ENCODE results near the gene BLOC1S3. TPM values are rescaled to one million over a fixed set of nuclear protein-coding genes. Genes with fewer than 3 reads are reported as not detected.
A peak's percentile ranks its signal among the peaks of the same experiment; 100 is the strongest.

The BLOC1S3 gene
- total RNA-seq, 1 donor from 2014 or later = 22.7 TPM

GRCh38 chr19:45216667-45217066 is 38.1 kb downstream of the BLOC1S3 start:
- H3K36me3 Mint-ChIP-seq (ENCODE audit: low read depth, unreplicated experiment) = no peaks in the 10 kb centered on the region
- H3K4me3 Mint-ChIP-seq (ENCODE audit: unreplicated experiment) = no peak overlapping the region
- no peaks in the 10 kb centered on the region for H3K9me3 Mint-ChIP-seq (ENCODE audit: unreplicated experiment)
- no peak overlapping the region for H3K27ac Mint-ChIP-seq (ENCODE audit: unreplicated experiment)
- peaks cover 16% of the 10 kb centered on the region for H3K27me3 Mint-ChIP-seq (ENCODE audit: unreplicated experiment)
- TF ChIP-seq, protein P1, sequence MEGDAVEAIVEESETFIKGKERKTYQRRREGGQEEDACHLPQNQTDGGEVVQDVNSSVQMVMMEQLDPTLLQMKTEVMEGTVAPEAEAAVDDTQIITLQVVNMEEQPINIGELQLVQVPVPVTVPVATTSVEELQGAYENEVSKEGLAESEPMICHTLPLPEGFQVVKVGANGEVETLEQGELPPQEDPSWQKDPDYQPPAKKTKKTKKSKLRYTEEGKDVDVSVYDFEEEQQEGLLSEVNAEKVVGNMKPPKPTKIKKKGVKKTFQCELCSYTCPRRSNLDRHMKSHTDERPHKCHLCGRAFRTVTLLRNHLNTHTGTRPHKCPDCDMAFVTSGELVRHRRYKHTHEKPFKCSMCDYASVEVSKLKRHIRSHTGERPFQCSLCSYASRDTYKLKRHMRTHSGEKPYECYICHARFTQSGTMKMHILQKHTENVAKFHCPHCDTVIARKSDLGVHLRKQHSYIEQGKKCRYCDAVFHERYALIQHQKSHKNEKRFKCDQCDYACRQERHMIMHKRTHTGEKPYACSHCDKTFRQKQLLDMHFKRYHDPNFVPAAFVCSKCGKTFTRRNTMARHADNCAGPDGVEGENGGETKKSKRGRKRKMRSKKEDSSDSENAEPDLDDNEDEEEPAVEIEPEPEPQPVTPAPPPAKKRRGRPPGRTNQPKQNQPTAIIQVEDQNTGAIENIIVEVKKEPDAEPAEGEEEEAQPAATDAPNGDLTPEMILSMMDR (IDR thresholded peaks at IDR 0.05; ENCODE audit: unreplicated experiment) = no peak
- peaks cover 18% of the 10 kb centered on the region for H3K4me1 Mint-ChIP-seq (ENCODE audit: unreplicated experiment)
- no peak for DNase-seq (ENCODE audit: low spot score)

- TF ChIP-seq, protein P1 (IDR thresholded peaks at IDR 0.05; ENCODE audit: unreplicated experiment) = no peak
- Mint-ChIP-seq H3K9me3 (ENCODE audit: unreplicated experiment) (no peaks in the 10 kb centered on the region), H3K4me1 (ENCODE audit: unreplicated experiment) (peaks cover 16% of the 10 kb centered on the region), H3K4me3 (ENCODE audit: unreplicated experiment) (no peak overlapping the region), H3K27me3 (ENCODE audit: unreplicated experiment) (peaks cover 16% of the 10 kb centered on the region), H3K36me3 (ENCODE audit: low read depth, unreplicated experiment) (no peaks in the 10 kb centered on the region), H3K27ac (ENCODE audit: unreplicated experiment) (no peak overlapping the region)
- DNase-seq (ENCODE audit: low spot score) = peak; percentile 25
These were observed 38.8 kb downstream of the BLOC1S3 start for GRCh38 chr19:45217193-45217956.

DNA sequence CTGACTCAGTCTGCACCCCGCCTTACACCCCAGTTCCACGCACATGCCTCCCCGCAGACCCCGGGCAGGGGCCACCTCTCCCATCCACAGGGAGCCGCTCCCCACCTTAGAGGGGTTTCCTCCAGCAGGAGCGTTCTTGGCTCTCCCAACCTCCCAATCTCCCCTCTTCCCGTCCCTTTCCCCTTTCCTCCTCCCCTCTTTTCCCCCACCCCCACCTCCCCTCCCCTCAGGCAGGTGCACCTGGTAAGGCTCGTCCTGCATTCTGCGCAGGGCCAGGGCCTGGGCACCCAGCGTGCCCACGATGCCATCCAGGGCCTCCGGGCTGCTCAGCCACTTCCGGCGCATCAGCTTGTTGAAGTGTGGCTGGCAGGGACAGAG is 39.4 kb downstream of the BLOC1S3 start:
- H3K27me3 Mint-ChIP-seq (ENCODE audit: unreplicated experiment) = peaks cover 16% of the 10 kb centered on the region
- TF ChIP-seq, protein P1 (IDR thresholded peaks at IDR 0.05; ENCODE audit: unreplicated experiment) = no peak
- no peaks in the 10 kb centered on the region for H3K9me3 Mint-ChIP-seq (ENCODE audit: unreplicated experiment)
- H3K4me1 Mint-ChIP-seq (ENCODE audit: unreplicated experiment) = peaks cover 18% of the 10 kb centered on the region
- no peaks in the 10 kb centered on the region for H3K36me3 Mint-ChIP-seq (ENCODE audit: low read depth, unreplicated experiment)
- H3K4me3 Mint-ChIP-seq (ENCODE audit: unreplicated experiment) = no peak overlapping the region
- no peak overlapping the region for H3K27ac Mint-ChIP-seq (ENCODE audit: unreplicated experiment)
- no peak for DNase-seq (ENCODE audit: low spot score)

DNA sequence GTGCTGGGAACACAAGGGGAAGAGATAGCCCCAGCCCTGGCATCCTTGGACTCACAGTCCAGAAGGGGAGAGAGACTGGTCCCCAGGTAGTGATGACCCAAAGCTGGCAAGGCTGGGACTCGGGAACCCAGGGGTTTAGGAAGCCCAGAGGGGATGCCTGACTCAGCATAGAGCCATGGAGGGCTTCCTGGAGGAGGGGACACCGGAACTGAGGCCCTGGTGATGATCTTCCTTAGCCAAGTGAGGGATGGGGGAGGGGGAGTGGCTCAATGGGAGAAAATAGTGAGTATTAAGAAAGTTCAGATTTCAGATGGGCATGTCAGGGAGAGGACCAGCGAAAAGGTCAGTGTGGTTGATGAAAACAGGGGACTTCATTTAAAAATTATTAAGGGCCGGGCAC is 39.8 kb downstream of the BLOC1S3 start:
- Mint-ChIP-seq H3K4me3 (ENCODE audit: unreplicated experiment) (peak overlapping the region; percentile 19), H3K36me3 (ENCODE audit: low read depth, unreplicated experiment) (no peaks in the 10 kb centered on the region), H3K27ac (ENCODE audit: unreplicated experiment) (no peak overlapping the region), H3K9me3 (ENCODE audit: unreplicated experiment) (no peaks in the 10 kb centered on the region), H3K4me1 (ENCODE audit: unreplicated experiment) (peaks cover 18% of the 10 kb centered on the region), H3K27me3 (ENCODE audit: unreplicated experiment) (peaks cover 17% of the 10 kb centered on the region)
- TF ChIP-seq, protein P1 (IDR thresholded peaks at IDR 0.05; ENCODE audit: unreplicated experiment) = no peak
- no peak for DNase-seq (ENCODE audit: low spot score)

DNA sequence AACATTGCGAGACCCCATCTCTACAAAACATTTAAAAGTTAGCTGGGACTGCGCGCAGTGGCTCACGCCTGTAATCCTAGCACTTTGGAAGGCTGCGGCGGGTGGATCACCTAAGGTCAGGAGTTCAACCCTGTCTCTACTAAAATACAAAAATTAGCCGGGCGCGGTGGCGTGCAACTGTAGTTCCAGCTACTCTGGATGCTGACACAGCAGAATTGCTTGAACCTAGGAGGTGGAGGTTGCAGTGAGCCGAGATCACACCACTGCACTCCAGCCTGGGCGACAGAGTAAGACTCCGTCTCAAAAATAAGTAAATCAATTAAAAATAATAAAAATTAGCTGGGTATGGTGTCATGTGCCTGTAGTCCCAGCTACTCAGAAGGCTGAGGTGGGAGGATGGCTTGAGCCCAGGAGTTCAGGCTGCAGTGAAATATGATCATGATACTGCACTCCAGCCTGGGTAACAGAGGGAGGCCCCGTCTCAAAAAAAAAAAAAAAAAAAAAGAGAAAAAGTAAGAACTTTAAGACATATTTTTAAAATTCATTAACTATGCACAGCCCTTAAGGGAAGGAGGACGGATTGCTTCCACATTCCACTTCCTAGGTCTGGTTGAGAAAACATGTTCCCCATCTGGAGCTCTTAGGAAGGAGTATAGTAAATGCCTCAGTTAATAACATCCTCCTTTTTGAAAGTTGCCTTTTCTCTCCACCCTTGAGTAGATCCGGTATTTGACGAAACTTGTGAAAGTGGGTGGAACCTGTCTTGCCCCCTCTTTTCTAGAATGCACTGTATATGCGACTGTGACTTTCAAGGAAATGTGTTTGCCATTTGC is 40.5 kb downstream of the BLOC1S3 start:
- H3K4me3 Mint-ChIP-seq (ENCODE audit: unreplicated experiment) = no peak overlapping the region
- TF ChIP-seq, protein P1 (IDR thresholded peaks at IDR 0.05; ENCODE audit: unreplicated experiment) = no peak
- peaks cover 17% of the 10 kb centered on the region for H3K27me3 Mint-ChIP-seq (ENCODE audit: unreplicated experiment)
- H3K27ac Mint-ChIP-seq (ENCODE audit: unreplicated experiment) = no peak overlapping the region
- H3K36me3 Mint-ChIP-seq (ENCODE audit: low read depth, unreplicated experiment) = no peaks in the 10 kb centered on the region
- H3K4me1 Mint-ChIP-seq (ENCODE audit: unreplicated experiment) = peaks cover 18% of the 10 kb centered on the region
- no peak for DNase-seq (ENCODE audit: low spot score)
- H3K9me3 Mint-ChIP-seq (ENCODE audit: unreplicated experiment) = no peaks in the 10 kb centered on the region

All from endothelial cell (in vitro differentiated cells).